ENCODE results near the gene COL4A2.
"Not testable (repeated sequence)": the region's sequence is repeated elsewhere in the genome, so short reads cannot be mapped to it uniquely, and the experiment has no call there.

DNA sequence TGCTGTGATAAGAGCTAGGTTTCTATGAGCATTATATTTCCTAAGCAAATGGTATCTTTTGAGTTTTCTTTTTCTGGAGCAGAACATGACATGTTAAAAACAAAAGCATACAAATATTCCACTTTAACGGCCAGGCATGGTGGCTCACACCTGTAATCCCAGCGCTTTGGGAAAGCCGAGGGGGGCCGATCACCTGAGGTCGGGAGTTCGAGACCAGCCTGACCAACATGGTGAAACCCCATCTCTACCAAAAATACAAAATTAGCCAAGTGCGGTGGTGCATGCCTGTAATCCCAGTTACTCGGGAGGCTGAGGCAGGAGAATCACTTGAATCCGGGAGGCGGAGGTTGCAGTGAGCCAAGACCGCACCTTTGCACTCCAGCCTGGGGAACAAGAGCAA, 146.0 kb downstream of the COL4A2 start:
- TF ChIP-seq, protein P1, sequence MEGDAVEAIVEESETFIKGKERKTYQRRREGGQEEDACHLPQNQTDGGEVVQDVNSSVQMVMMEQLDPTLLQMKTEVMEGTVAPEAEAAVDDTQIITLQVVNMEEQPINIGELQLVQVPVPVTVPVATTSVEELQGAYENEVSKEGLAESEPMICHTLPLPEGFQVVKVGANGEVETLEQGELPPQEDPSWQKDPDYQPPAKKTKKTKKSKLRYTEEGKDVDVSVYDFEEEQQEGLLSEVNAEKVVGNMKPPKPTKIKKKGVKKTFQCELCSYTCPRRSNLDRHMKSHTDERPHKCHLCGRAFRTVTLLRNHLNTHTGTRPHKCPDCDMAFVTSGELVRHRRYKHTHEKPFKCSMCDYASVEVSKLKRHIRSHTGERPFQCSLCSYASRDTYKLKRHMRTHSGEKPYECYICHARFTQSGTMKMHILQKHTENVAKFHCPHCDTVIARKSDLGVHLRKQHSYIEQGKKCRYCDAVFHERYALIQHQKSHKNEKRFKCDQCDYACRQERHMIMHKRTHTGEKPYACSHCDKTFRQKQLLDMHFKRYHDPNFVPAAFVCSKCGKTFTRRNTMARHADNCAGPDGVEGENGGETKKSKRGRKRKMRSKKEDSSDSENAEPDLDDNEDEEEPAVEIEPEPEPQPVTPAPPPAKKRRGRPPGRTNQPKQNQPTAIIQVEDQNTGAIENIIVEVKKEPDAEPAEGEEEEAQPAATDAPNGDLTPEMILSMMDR (IDR thresholded peaks at IDR 0.05): not testable (repeated sequence)
- TF ChIP-seq EZH2 (IDR thresholded peaks at IDR 0.05; ENCODE audit: borderline replicate concordance, insufficient read depth, low read depth, low read length, poor library complexity, severe bottlenecking): not testable (repeated sequence)

Measured in B cell (primary cell).